DND-41 (cell line): ENCODE data around the gene MCM5.

Experiments
- ATAC-seq: fragments of 200-7000 bp; cut with Tn5 transposase; 3 replicates; pipeline ENCODE4 v1.9.1; 2021; ENCODE audit warnings: low read depth; ENCODE audit not compliant: insufficient read depth
- DNase-seq: peaks from one replicate; pipeline ENCODE4 v3.0.0-alpha.2; 2020
- H2AFZ ChIP-seq: 2 replicates; pipeline ENCODE4 v1.6.0; 2012; ENCODE audit warnings: low read depth, low read length
- H3K27ac ChIP-seq: 2 replicates; pipeline ENCODE4 v1.5.1; 2012; ENCODE audit warnings: low read length, inconsistent platforms
- H3K27me3 ChIP-seq: fragments of 200-600 bp; sonication (generic); 2 replicates; pipeline ENCODE4 v1.6.0; 2012; ENCODE audit warnings: low read length, mild to moderate bottlenecking, inconsistent platforms; ENCODE audit not compliant: insufficient read depth, poor library complexity
- H3K36me3 ChIP-seq: 2 replicates; pipeline ENCODE4 v1.5.1; 2012; ENCODE audit warnings: low read length, inconsistent platforms; ENCODE audit not compliant: insufficient read depth
- H3K4me1 ChIP-seq: 2 replicates; pipeline ENCODE4 v1.5.1; 2012; ENCODE audit warnings: mild to moderate bottlenecking, low read length; ENCODE audit not compliant: insufficient read depth
- H3K4me2 ChIP-seq: 2 replicates; pipeline ENCODE4 v1.6.0; 2012; ENCODE audit warnings: mild to moderate bottlenecking, moderate library complexity, low read length, inconsistent platforms; ENCODE audit not compliant: insufficient read depth
- H3K4me3 ChIP-seq, 2 experiments: fragments of 200-600 bp in 1 of 2; shearing (Covaris generic) in 1 of 2; 2 replicates each; pipeline ENCODE4 v1.5.1; 2012 to 2016; ENCODE audit warnings: inconsistent platforms in 2 of 2, low read length in 2 of 2, mild to moderate bottlenecking in 2 of 2, low read depth in 1 of 2, moderate library complexity in 1 of 2
- H3K79me2 ChIP-seq: 2 replicates; pipeline ENCODE4 v1.6.0; 2012; ENCODE audit warnings: low read length, inconsistent platforms; ENCODE audit not compliant: insufficient read depth
- H3K9ac ChIP-seq: 2 replicates; pipeline ENCODE4 v1.6.0; 2012; ENCODE audit warnings: low read depth, mild to moderate bottlenecking, inconsistent platforms, low read length, moderate library complexity
- H3K9me3 ChIP-seq: 2 replicates; pipeline ENCODE4 v1.5.1; 2012; ENCODE audit warnings: low read length, moderate library complexity, mild to moderate bottlenecking, inconsistent platforms; ENCODE audit not compliant: insufficient read depth, severe bottlenecking
- H4K20me1 ChIP-seq: 2 replicates; pipeline ENCODE4 v1.6.0; 2012; ENCODE audit warnings: low read length; ENCODE audit not compliant: insufficient read depth
- CTCF ChIP-seq: IDR thresholded peaks from 2 replicates; pipeline ENCODE4 v1.5.1; 2012; ENCODE audit warnings: borderline replicate concordance, low read length, moderate library complexity, mild to moderate bottlenecking; ENCODE audit not compliant: poor library complexity, severe bottlenecking; ENCODE audit errors: extremely low read depth
- EZH2 ChIP-seq: IDR thresholded peaks from 3 replicates; pipeline ENCODE4 v1.6.1; 2012; ENCODE audit warnings: borderline replicate concordance, low read depth, mild to moderate bottlenecking, moderate library complexity, low read length, inconsistent platforms; ENCODE audit not compliant: severe bottlenecking

MCM5 gene

GRCh38 chr22:35440129-35440528, 40.2 kb downstream of the MCM5 start:
- no peak overlapping the region for H2AFZ ChIP-seq
- no peak overlapping the region for H3K4me3 ChIP-seq
- H3K4me1 ChIP-seq = no peaks in the 10 kb centered on the region
- TF ChIP-seq EZH2 (no peak), CTCF (no peak)
- H3K4me2 ChIP-seq = no peak overlapping the region
- no peaks in the 10 kb centered on the region for H3K9me3 ChIP-seq
- no peak overlapping the region for H3K9ac ChIP-seq
- no peak for DNase-seq
- H3K27me3 ChIP-seq = no peaks in the 10 kb centered on the region
- H3K27ac ChIP-seq = no peak overlapping the region
- peaks cover 67% of the 10 kb centered on the region for H3K36me3 ChIP-seq
- ATAC-seq = no peak
- H4K20me1 ChIP-seq = peaks cover 40% of the 10 kb centered on the region
- no peaks in the 10 kb centered on the region for H3K79me2 ChIP-seq

- no peaks in the 10 kb centered on the region for H3K4me1 ChIP-seq
Observed at GRCh38 chr22:35441489-35442100, 41.7 kb downstream of the MCM5 start.

DNA sequence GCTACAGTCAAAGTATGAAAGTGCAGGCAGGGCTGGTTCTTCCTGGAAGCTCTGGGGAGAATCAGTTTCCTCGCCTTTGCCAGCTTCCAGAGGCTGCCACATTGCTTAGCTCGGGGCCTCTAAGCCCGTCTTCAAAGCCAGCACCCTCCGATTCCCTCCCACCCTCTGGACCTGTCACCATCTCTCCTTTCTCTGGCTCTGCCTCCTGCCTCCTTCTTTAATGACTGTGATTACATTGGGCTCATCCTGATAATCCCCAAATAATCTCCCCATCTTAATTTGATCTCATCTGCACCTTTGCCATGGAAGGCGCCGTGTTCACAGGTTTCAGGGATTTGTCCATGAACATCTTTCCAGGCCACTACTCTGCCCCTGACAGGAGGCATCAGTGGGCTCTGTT, 42.5 kb downstream of the MCM5 start:
- DNase-seq (no peak), ATAC-seq (no peak)
- Histone ChIP-seq H3K79me2 (no peaks in the 10 kb centered on the region), H2AFZ (no peak overlapping the region), H3K36me3 (peaks cover 65% of the 10 kb centered on the region), H4K20me1 (peaks cover 31% of the 10 kb centered on the region), H3K27ac (no peak overlapping the region), H3K4me1 (no peaks in the 10 kb centered on the region), H3K4me2 (no peak overlapping the region), H3K9me3 (no peaks in the 10 kb centered on the region), H3K9ac (no peak overlapping the region), H3K27me3 (no peaks in the 10 kb centered on the region), H3K4me3 (no peak overlapping the region)
- no peak for TF ChIP-seq CTCF
- TF ChIP-seq EZH2 = no peak

More at GRCh38 chr22:35441489-35442100, 41.7 kb downstream of the MCM5 start:
- Histone ChIP-seq H3K9ac (no peak overlapping the region), H2AFZ (no peak overlapping the region), H3K36me3 (peaks cover 68% of the 10 kb centered on the region), H3K9me3 (no peaks in the 10 kb centered on the region), H4K20me1 (peaks cover 35% of the 10 kb centered on the region), H3K27me3 (no peaks in the 10 kb centered on the region), H3K79me2 (no peaks in the 10 kb centered on the region), H3K27ac (no peak overlapping the region), H3K4me3 (no peak overlapping the region), H3K4me2 (no peak overlapping the region)
- TF ChIP-seq EZH2 (no peak), CTCF (no peak)
- DNase-seq = no peak
- no peak for ATAC-seq
